GM10266 (cell line): ENCODE results near the gene NEK6.

Experiments
- DNase-seq: peaks from one replicate; pipeline ENCODE4 v3.0.0; 2012; ENCODE audit errors: extremely low spot score
- CTCF ChIP-seq: IDR thresholded peaks from 2 replicates; pipeline ENCODE4 v1.5.1; 2012; ENCODE audit warnings: mild to moderate bottlenecking, low read depth; ENCODE audit not compliant: control insufficient read depth, insufficient read depth; ENCODE audit errors: missing control alignments

The NEK6 gene

GRCh38 chr9:124218438-124218982 lies 39.2 kb upstream of the NEK6 start:
- TF ChIP-seq CTCF = peak; percentile 15
- peak; percentile 72 for DNase-seq

- no peak for TF ChIP-seq CTCF
- no peak for DNase-seq
Measured at GRCh38 chr9:124218987-124219461, 38.7 kb upstream of the NEK6 start.

- no peak for TF ChIP-seq CTCF
- no peak for DNase-seq
Measured at GRCh38 chr9:124220946-124221451, 36.8 kb upstream of the NEK6 start.

- DNase-seq = no peak
Measured at GRCh38 chr9:124221676-124222075, 36.1 kb upstream of the NEK6 start.

GRCh38 chr9:124222109-124222508 lies 35.6 kb upstream of the NEK6 start:
- no peak for TF ChIP-seq CTCF
- no peak for DNase-seq

More at GRCh38 chr9:124221676-124222075, 36.1 kb upstream of the NEK6 start:
- no peak for TF ChIP-seq CTCF

- DNase-seq = no peak
Measured at GRCh38 chr9:124222918-124223720, 34.6 kb upstream of the NEK6 start.

More at GRCh38 chr9:124222918-124223720, 34.6 kb upstream of the NEK6 start:
- no peak for TF ChIP-seq CTCF
